Endothelial cell of umbilical vein (primary cell): Measurements from ENCODE around the gene GRM8.

ENCODE experiments used
- CTCF ChIP-seq, 2 donors: IDR thresholded peaks; 1 replicate in 1 of 2; 2 replicates in 1 of 2; pipeline ENCODE4 v1.5.1; 2011; ENCODE audit warnings: low read length in 2 of 2, mild to moderate bottlenecking in 2 of 2, moderate library complexity in 2 of 2, control low read depth in 1 of 2, inconsistent platforms in 1 of 2, low read depth in 1 of 2; ENCODE audit not compliant: insufficient read depth in 1 of 2; ENCODE audit errors: extremely low read depth in 1 of 2
- JUN ChIP-seq: IDR thresholded peaks from 2 replicates; pipeline ENCODE4 v1.6.1; 2011; ENCODE audit warnings: borderline replicate concordance, low read depth; ENCODE audit not compliant: insufficient read length, insufficient read depth
- MAX ChIP-seq: IDR thresholded peaks from 2 replicates; pipeline ENCODE4 v1.6.1; 2011; ENCODE audit not compliant: insufficient read depth, insufficient read length
- POLR2AphosphoS5 ChIP-seq: IDR thresholded peaks from 2 replicates; pipeline ENCODE4 v1.6.1; 2012; ENCODE audit warnings: low read depth, mild to moderate bottlenecking, control low read depth, low read length, moderate library complexity; ENCODE audit not compliant: insufficient read depth

GRCh38 chr7:127146746-127147536 lies 105.8 kb downstream of the GRM8 start:
- TF ChIP-seq CTCF (IDR thresholded peaks at IDR 0.05; ENCODE audit: extremely low read depth in 1 of 2, insufficient read depth in 1 of 2, low read depth in 1 of 2, low read length in 2 of 2) (no peak), JUN (no peak), MAX (no peak), POLR2AphosphoS5 (no peak)
